DND-41 (cell line): Measurements from ENCODE around the gene SMTN.

ENCODE experiments used
- ATAC-seq: fragments of 200-7000 bp; cut with Tn5 transposase; 3 replicates; pipeline ENCODE4 v1.9.1; 2021; ENCODE audit warnings: low read depth; ENCODE audit not compliant: insufficient read depth
- DNase-seq: peaks from one replicate; pipeline ENCODE4 v3.0.0-alpha.2; 2020
- H2AFZ ChIP-seq: 2 replicates; pipeline ENCODE4 v1.6.0; 2012; ENCODE audit warnings: low read depth, low read length
- H3K27ac ChIP-seq: 2 replicates; pipeline ENCODE4 v1.5.1; 2012; ENCODE audit warnings: low read length, inconsistent platforms
- H3K27me3 ChIP-seq: fragments of 200-600 bp; sonication (generic); 2 replicates; pipeline ENCODE4 v1.6.0; 2012; ENCODE audit warnings: low read length, mild to moderate bottlenecking, inconsistent platforms; ENCODE audit not compliant: insufficient read depth, poor library complexity
- H3K36me3 ChIP-seq: 2 replicates; pipeline ENCODE4 v1.5.1; 2012; ENCODE audit warnings: low read length, inconsistent platforms; ENCODE audit not compliant: insufficient read depth
- H3K4me1 ChIP-seq: 2 replicates; pipeline ENCODE4 v1.5.1; 2012; ENCODE audit warnings: mild to moderate bottlenecking, low read length; ENCODE audit not compliant: insufficient read depth
- H3K4me2 ChIP-seq: 2 replicates; pipeline ENCODE4 v1.6.0; 2012; ENCODE audit warnings: mild to moderate bottlenecking, moderate library complexity, low read length, inconsistent platforms; ENCODE audit not compliant: insufficient read depth
- H3K4me3 ChIP-seq, 2 experiments: fragments of 200-600 bp in 1 of 2; shearing (Covaris generic) in 1 of 2; 2 replicates each; pipeline ENCODE4 v1.5.1; 2012 to 2016; ENCODE audit warnings: inconsistent platforms in 2 of 2, low read length in 2 of 2, mild to moderate bottlenecking in 2 of 2, low read depth in 1 of 2, moderate library complexity in 1 of 2
- H3K79me2 ChIP-seq: 2 replicates; pipeline ENCODE4 v1.6.0; 2012; ENCODE audit warnings: low read length, inconsistent platforms; ENCODE audit not compliant: insufficient read depth
- H3K9ac ChIP-seq: 2 replicates; pipeline ENCODE4 v1.6.0; 2012; ENCODE audit warnings: low read depth, mild to moderate bottlenecking, inconsistent platforms, low read length, moderate library complexity
- H3K9me3 ChIP-seq: 2 replicates; pipeline ENCODE4 v1.5.1; 2012; ENCODE audit warnings: low read length, moderate library complexity, mild to moderate bottlenecking, inconsistent platforms; ENCODE audit not compliant: insufficient read depth, severe bottlenecking
- H4K20me1 ChIP-seq: 2 replicates; pipeline ENCODE4 v1.6.0; 2012; ENCODE audit warnings: low read length; ENCODE audit not compliant: insufficient read depth
- CTCF ChIP-seq: IDR thresholded peaks from 2 replicates; pipeline ENCODE4 v1.5.1; 2012; ENCODE audit warnings: borderline replicate concordance, low read length, moderate library complexity, mild to moderate bottlenecking; ENCODE audit not compliant: poor library complexity, severe bottlenecking; ENCODE audit errors: extremely low read depth
- EZH2 ChIP-seq: IDR thresholded peaks from 3 replicates; pipeline ENCODE4 v1.6.1; 2012; ENCODE audit warnings: borderline replicate concordance, low read depth, mild to moderate bottlenecking, moderate library complexity, low read length, inconsistent platforms; ENCODE audit not compliant: severe bottlenecking

SMTN gene

GRCh38 chr22:31121403-31121802, 40.3 kb downstream of the SMTN start:
- DNase-seq: no peak
- H3K36me3 ChIP-seq: no peaks in the 10 kb centered on the region
- H4K20me1 ChIP-seq: no peaks in the 10 kb centered on the region
- no peaks in the 10 kb centered on the region for H3K4me1 ChIP-seq
- H3K27ac ChIP-seq: no peak overlapping the region
- no peak overlapping the region for H3K4me2 ChIP-seq
- no peak overlapping the region for H2AFZ ChIP-seq
- H3K9ac ChIP-seq: no peak overlapping the region
- H3K4me3 ChIP-seq: no peak overlapping the region
- no peak for ATAC-seq
- no peaks in the 10 kb centered on the region for H3K27me3 ChIP-seq
- TF ChIP-seq CTCF (no peak), EZH2 (no peak)
- H3K79me2 ChIP-seq: no peaks in the 10 kb centered on the region
- H3K9me3 ChIP-seq: no peaks in the 10 kb centered on the region

GRCh38 chr22:31122196-31122531, 41.0 kb downstream of the SMTN start:
- Histone ChIP-seq H3K9me3 (no peaks in the 10 kb centered on the region), H4K20me1 (no peaks in the 10 kb centered on the region), H3K4me3 (no peak overlapping the region), H3K4me1 (no peaks in the 10 kb centered on the region), H3K79me2 (no peaks in the 10 kb centered on the region), H3K9ac (no peak overlapping the region), H3K27me3 (no peaks in the 10 kb centered on the region), H3K36me3 (no peaks in the 10 kb centered on the region), H3K4me2 (no peak overlapping the region), H2AFZ (no peak overlapping the region), H3K27ac (no peak overlapping the region)
- ATAC-seq (no peak), DNase-seq (no peak)
- TF ChIP-seq CTCF (no peak), EZH2 (no peak)

GRCh38 chr22:31122532-31123291, 41.6 kb downstream of the SMTN start, which contains the start of gene INPP5J:
Gene INPP5J, plus strand, starts transcription at chr22:31122966. Its CDS starts 49 bp downstream, at chr22:31123015.
- Histone ChIP-seq H3K36me3 (no peaks in the 10 kb centered on the region), H4K20me1 (no peaks in the 10 kb centered on the region), H3K79me2 (no peaks in the 10 kb centered on the region), H3K4me1 (no peaks in the 10 kb centered on the region), H3K9me3 (no peaks in the 10 kb centered on the region), H3K27ac (no peak within 1 kb of the TSS), H3K4me3 (no peak within 1 kb of the TSS), H2AFZ (no peak within 1 kb of the TSS), H3K4me2 (no peak within 1 kb of the TSS), H3K9ac (no peak within 1 kb of the TSS), H3K27me3 (no peaks in the 10 kb centered on the region)
- DNase-seq (no peak), ATAC-seq (no peak)
- TF ChIP-seq CTCF (no peak), EZH2 (no peak)
